GM06990 (cell line): ENCODE data around the gene PTPRD.

Experiments used
- DNase-seq: peaks from one replicate; pipeline ENCODE4 v3.0.0-alpha.2; 2011; ENCODE audit not compliant: insufficient read length; ENCODE audit errors: extremely low read depth
- H3K27me3 ChIP-seq: replicated peaks from 2 replicates; pipeline ENCODE4 v1.6.0; 2011; ENCODE audit warnings: low read length; ENCODE audit not compliant: control insufficient read depth, insufficient read depth
- H3K36me3 ChIP-seq: 2 replicates; pipeline ENCODE4 v1.5.1; 2011; ENCODE audit warnings: low read length; ENCODE audit not compliant: control insufficient read depth, insufficient read depth
- H3K4me3 ChIP-seq: replicated peaks from 2 replicates; pipeline ENCODE4 v1.5.1; 2011; ENCODE audit warnings: low read depth, mild to moderate bottlenecking, control low read depth, low read length
- TF ChIP-seq, protein P1 (sequence below): IDR thresholded peaks from 2 replicates; pipeline ENCODE4 v1.5.1; 2011; ENCODE audit warnings: low read length, control low read depth, mild to moderate bottlenecking, inconsistent platforms; ENCODE audit not compliant: insufficient read depth, poor library complexity, severe bottlenecking

Gene PTPRD

DNA sequence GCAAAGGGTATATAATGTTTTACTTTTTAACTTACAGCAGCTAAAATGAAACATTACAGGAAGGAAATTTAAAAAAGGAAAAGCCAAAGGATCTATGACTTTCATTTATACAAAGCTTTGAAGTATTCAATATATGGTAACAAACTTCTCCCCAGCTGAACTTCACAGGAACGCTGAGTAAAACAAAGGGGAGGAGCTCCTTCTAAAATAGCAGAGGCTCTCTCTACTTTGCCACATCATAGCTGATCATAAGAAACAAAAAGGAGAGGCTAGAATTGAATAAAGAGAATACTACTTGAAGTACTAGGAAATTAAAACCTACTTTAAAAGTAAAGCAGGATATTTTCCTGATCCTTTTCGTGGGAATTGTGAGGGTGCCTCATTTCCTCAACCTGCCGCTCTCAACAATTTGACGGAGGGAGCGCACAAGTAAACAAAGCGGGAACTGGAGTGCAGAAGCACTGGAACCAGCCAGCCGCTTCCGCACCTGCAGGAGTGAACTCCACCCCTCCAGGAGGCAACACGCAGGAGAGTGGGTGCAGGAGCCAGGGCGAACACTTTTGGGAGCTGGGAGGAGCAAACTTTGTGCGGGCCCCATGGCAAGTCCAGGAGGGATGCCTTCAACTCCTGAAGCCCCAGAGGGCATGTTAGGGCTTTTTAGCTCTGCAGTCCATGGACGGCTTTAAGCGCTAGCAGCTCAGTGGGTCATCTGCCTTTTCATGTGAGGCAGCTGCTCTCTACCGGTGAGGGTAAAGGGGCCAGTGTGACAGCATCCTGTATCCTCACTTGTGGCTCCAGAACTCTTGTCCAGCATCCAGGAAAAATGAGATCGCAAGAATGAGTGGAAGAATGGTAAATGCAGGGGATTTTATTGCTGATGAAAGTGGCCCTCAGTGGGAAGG is 757.4 kb downstream of the PTPRD start:
- H3K36me3 ChIP-seq = no peaks in the 10 kb centered on the region
- H3K4me3 ChIP-seq = no peak overlapping the region
- DNase-seq = no peak
- TF ChIP-seq, protein P1, sequence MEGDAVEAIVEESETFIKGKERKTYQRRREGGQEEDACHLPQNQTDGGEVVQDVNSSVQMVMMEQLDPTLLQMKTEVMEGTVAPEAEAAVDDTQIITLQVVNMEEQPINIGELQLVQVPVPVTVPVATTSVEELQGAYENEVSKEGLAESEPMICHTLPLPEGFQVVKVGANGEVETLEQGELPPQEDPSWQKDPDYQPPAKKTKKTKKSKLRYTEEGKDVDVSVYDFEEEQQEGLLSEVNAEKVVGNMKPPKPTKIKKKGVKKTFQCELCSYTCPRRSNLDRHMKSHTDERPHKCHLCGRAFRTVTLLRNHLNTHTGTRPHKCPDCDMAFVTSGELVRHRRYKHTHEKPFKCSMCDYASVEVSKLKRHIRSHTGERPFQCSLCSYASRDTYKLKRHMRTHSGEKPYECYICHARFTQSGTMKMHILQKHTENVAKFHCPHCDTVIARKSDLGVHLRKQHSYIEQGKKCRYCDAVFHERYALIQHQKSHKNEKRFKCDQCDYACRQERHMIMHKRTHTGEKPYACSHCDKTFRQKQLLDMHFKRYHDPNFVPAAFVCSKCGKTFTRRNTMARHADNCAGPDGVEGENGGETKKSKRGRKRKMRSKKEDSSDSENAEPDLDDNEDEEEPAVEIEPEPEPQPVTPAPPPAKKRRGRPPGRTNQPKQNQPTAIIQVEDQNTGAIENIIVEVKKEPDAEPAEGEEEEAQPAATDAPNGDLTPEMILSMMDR = no peak
- no peaks in the 10 kb centered on the region for H3K27me3 ChIP-seq

DNA sequence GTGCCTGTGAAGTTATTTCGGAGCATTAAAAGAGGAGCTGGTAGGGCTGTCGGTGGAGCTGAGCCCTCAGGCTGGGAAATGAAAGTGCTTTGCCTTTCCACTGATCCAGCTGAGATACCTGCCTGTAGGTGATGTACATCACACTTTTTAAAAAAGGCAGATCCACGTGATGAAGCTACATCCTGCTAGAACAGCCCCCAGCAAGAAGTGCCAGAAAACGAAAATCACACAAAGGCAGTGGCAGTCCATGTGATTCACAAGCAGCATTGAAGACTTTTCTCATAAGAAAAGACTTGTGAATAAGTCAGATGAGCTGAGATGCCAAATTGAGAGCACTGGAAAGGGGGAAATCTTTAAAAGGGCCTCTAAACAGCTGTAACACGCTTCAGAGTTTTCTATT is 765.1 kb downstream of the PTPRD start:
- Histone ChIP-seq H3K27me3 (no peaks in the 10 kb centered on the region), H3K36me3 (no peaks in the 10 kb centered on the region), H3K4me3 (no peak overlapping the region; the same call in 1 of the 2 replicates)
- TF ChIP-seq, protein P1 = no peak
- DNase-seq = no peak

DNA sequence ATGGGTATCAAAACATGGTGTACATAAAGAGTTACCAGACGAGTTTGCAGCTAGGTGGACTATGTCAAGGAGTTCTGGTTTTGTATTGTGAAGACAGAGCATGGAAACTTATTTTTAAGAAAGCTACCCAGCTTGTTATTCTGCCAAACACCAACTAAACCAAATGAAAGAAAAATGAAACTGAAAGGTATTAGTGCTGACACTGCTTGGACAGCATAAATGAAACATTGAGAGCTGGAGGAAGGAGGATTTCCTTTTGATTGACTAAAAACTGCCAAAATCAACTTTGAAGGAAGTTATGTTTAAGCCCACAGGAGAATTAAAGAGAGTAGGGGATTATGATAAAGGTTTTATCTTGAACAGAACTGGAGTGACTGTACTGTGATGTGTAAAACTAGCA is 766.2 kb downstream of the PTPRD start:
- TF ChIP-seq, protein P1 = no peak
- Histone ChIP-seq H3K4me3 (no peak overlapping the region), H3K27me3 (no peaks in the 10 kb centered on the region), H3K36me3 (no peaks in the 10 kb centered on the region)
- no peak for DNase-seq

DNA sequence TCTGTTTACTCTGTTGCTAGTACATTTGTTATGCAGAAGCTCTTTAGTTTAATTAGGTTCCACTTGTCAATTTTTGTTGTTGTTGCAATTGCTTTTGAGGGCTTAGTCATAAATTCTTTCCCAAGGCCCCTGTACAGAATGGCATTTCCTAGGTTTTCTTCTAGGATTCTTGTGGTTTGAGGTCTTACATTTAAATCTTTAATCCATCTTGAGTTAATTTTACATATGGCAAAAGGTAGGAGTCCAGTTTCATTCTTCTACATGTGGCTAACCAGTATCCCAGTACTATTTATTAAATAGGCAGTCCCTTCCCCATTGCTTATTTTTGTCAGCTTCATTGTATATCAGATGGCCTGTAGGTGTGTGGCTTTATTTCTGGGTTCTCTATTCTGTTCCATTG is 792.4 kb downstream of the PTPRD start:
- Histone ChIP-seq H3K27me3 (no peaks in the 10 kb centered on the region), H3K4me3 (no peak overlapping the region), H3K36me3 (no peaks in the 10 kb centered on the region)
- TF ChIP-seq, protein P1 = no peak
- DNase-seq = no peak

DNA sequence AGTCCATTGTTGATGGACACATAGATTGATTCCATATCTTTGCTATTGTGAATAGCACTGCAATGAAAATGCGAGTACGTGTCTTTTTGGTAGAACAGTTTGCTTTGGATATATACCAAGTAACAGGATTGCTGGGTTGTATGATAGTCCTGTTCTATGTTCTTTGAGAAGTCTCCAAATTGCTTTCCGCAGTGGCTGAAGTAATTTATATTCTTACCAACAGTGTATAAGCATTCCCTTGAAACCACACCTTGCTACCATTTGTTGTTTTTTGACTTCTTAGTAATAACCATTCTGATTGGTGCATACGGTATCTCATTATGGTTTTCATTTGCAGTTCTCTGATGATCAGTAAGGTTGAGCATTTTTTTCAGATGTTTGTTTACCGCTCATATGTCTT is 792.9 kb downstream of the PTPRD start:
- TF ChIP-seq, protein P1 = no peak
- Histone ChIP-seq H3K36me3 (no peaks in the 10 kb centered on the region), H3K4me3 (no peak overlapping the region), H3K27me3 (no peaks in the 10 kb centered on the region)
- DNase-seq = no peak
